K562 (cell line): Measurements from ENCODE around the gene DTX4. TPM values are rescaled to one million over a fixed set of nuclear protein-coding genes. Genes with fewer than 3 reads are reported as not detected.

Experiments used
- ATAC-seq: fragments of 200-7000 bp; cut with Tn5 transposase; 3 replicates; pipeline ENCODE4 v1.9.1; 2020; ENCODE audit warnings: moderate library complexity
- BruUV-seq: library from RNA; stranded (reverse); fragments of 400-500 nt; replicated peaks from 2 replicates; lab custom pipeline; 2021; lab: Mats Ljungman, UMichigan
- CTCF ChIA-PET: fragments of 300-600 bp; formaldehyde crosslinking; extraction: SDS; loops from one replicate; lab custom pipeline; 2021; ENCODE audit warnings: low intra/inter-chr PET ratio; lab: Yijun Ruan, JAX
- POLR2A ChIA-PET: fragments of 300-600, 350-650 bp; sonication (Branson Sonifier 250); formaldehyde crosslinking; extraction: SDS; loops from one replicate; lab custom pipeline; 2021; ENCODE audit warnings: antibody characterized with exemption, inconsistent platforms; lab: Yijun Ruan, JAX
- DNase-seq, 4 experiments: peaks; one replicate each; pipeline versions ENCODE4 v3.0.0 to v3.0.0-alpha.2; 2011 to 2018; ENCODE audit warnings: low spot score in 3 of 4, mixed read lengths in 3 of 4; ENCODE audit errors: extremely low read depth in 1 of 4
- FAIRE-seq: peaks from 2 replicates; lab custom pipeline; 2011; peaks lifted over from hg19 to GRCh38; lab: Jason Lieb, UNC
- H2AFZ ChIP-seq: 2 replicates; pipeline ENCODE4 v1.6.0; 2011; ENCODE audit warnings: low read depth, low read length, control low read depth, inconsistent platforms
- H3K27ac ChIP-seq: fragments of 200-600 bp; 3 replicates; pipeline ENCODE4 v1.8.0; 2011; ENCODE audit warnings: low read depth, mild to moderate bottlenecking, control low read depth, inconsistent platforms, low read length, moderate library complexity, mixed read lengths; ENCODE audit errors: extremely low read depth
- H3K27me3 ChIP-seq, 2 experiments: fragments of 300-600 bp in 1 of 2; 2 replicates in 1 of 2; 3 replicates in 1 of 2; pipeline versions ENCODE4 v1.6.0 to v1.8.0; 2011; ENCODE audit warnings: inconsistent platforms in 2 of 2, low read length in 2 of 2, mild to moderate bottlenecking in 1 of 2, mixed read lengths in 1 of 2, moderate library complexity in 1 of 2; ENCODE audit not compliant: control insufficient read depth in 2 of 2, insufficient read depth in 2 of 2
- H3K36me3 ChIP-seq: fragments of 300-600 bp; 3 replicates; pipeline ENCODE4 v1.8.0; 2011; ENCODE audit warnings: mild to moderate bottlenecking, low read length, inconsistent platforms; ENCODE audit not compliant: control insufficient read depth, insufficient read depth
- H3K4me1 ChIP-seq, 2 experiments: fragments of 200-600 bp in 1 of 2; replicated peaks in 1 of 2; 2 replicates in 1 of 2; 3 replicates in 1 of 2; pipeline versions ENCODE4 v1.5.1 to v1.8.0; 2011; ENCODE audit warnings: inconsistent platforms in 2 of 2, low read length in 2 of 2, mild to moderate bottlenecking in 1 of 2, mixed read lengths in 1 of 2, moderate library complexity in 1 of 2; ENCODE audit not compliant: control insufficient read depth in 2 of 2, insufficient read depth in 2 of 2
- H3K4me2 ChIP-seq: 2 replicates; pipeline ENCODE4 v1.6.1; 2011; ENCODE audit warnings: low read length, control low read depth, inconsistent platforms, mixed read lengths; ENCODE audit not compliant: insufficient read depth
- H3K4me3 ChIP-seq: fragments of 200-600 bp; sonication (generic), shearing (Covaris generic); 2 replicates; pipeline ENCODE4 v1.5.1; 2016; ENCODE audit warnings: control low read depth, inconsistent platforms
- H3K79me2 ChIP-seq: fragments of 200-600 bp; 3 replicates; pipeline ENCODE4 v1.8.0; 2011; ENCODE audit warnings: low read length, inconsistent platforms; ENCODE audit not compliant: control insufficient read depth, insufficient read depth
- H3K9ac ChIP-seq, 2 experiments: 2 replicates each; pipeline versions ENCODE4 v1.6.0 to v1.6.1; 2011; ENCODE audit warnings: low read depth in 2 of 2, low read length in 2 of 2, control low read depth in 1 of 2, inconsistent platforms in 1 of 2, mild to moderate bottlenecking in 1 of 2, mixed read lengths in 1 of 2; ENCODE audit not compliant: insufficient read depth in 1 of 2
- H3K9me1 ChIP-seq: one replicate; pipeline ENCODE4 v1.6.0; 2011; ENCODE audit warnings: inconsistent platforms, mild to moderate bottlenecking, low read length, moderate library complexity; ENCODE audit not compliant: control insufficient read depth, insufficient read depth
- H3K9me3 ChIP-seq: replicated peaks from 2 replicates; pipeline ENCODE4 v1.5.1; 2011; ENCODE audit warnings: low read depth, low read length, inconsistent platforms; ENCODE audit not compliant: control insufficient read depth, insufficient read depth
- H4K20me1 ChIP-seq: replicated peaks from 2 replicates; pipeline ENCODE4 v1.6.1; 2011; ENCODE audit warnings: low read length, inconsistent platforms, mixed read lengths; ENCODE audit not compliant: control insufficient read depth, insufficient read depth
- AFF1 ChIP-seq, 2 experiments: fragments of 450-650 bp; IDR thresholded peaks; 2 replicates each; pipeline ENCODE4 v1.6.1; 2018; ENCODE audit warnings: mild to moderate bottlenecking in 2 of 2, low read depth in 1 of 2; ENCODE audit not compliant: partially characterized antibody in 2 of 2
- JUN ChIP-seq, 2 experiments: sonication (generic) in 1 of 2; formaldehyde crosslinking in 1 of 2; IDR thresholded peaks; 2 replicates each; pipeline versions ENCODE4 v1.6.1 to v1.8.0; 2012 to 2022; ENCODE audit warnings: borderline replicate concordance in 2 of 2, mild to moderate bottlenecking in 2 of 2, improper control_type of control experiment in 1 of 2, low read depth in 1 of 2, low read length in 1 of 2, missing genetic modification reagents in 1 of 2
- REST ChIP-seq, 2 experiments: fragments of 450-650 bp; formaldehyde crosslinking in 1 of 2; IDR thresholded peaks; 2 replicates each; pipeline versions ENCODE4 v1.4.0 to v1.6.1; 2014 to 2020; ENCODE audit warnings: mild to moderate bottlenecking in 2 of 2, borderline replicate concordance in 1 of 2, low read depth in 1 of 2
- THRB ChIP-seq: fragments of 450-650 bp; formaldehyde crosslinking; conservative IDR thresholded peaks from 2 replicates; pipeline ENCODE4 v1.4.0; 2022; ENCODE audit warnings: mild to moderate bottlenecking, missing genetic modification characterization
- ZFP30 ChIP-seq: fragments of 250-450 bp; sonication (Bioruptor Pico); IDR thresholded peaks from 2 replicates; pipeline ENCODE4 v1.8.0; 2022; ENCODE audit warnings: moderate library complexity, mild to moderate bottlenecking, inconsistent platforms, borderline replicate concordance
- WGBS: fragments of 100-300 bp; shearing (Covaris generic); methylation state at CpG from one replicate; pipeline ENCODE4 v1.1.6; 2016; ENCODE audit warnings: low coverage, mixed read lengths; ENCODE audit not compliant: insufficient coverage; ENCODE audit errors: missing lambda C conversion rate; 5-methylcytosine and 5-hydroxymethylcytosine counted together
- in situ Hi-C: fragments of 300-500 bp; cut with MboI; formaldehyde crosslinking; loops from 4 replicates; pipeline ENCODE4 v1.15.0; 2018; ENCODE audit warnings: inconsistent platforms, mixed read lengths
- intact Hi-C: fragments of 100-400 bp; cut with micrococcal nuclease; formaldehyde crosslinking; loops from 2 replicates; pipeline ENCODE4 v1.14.2; 2022
- polyA plus RNA-seq, 8 experiments: library from polyadenylated mRNA; depleted of rRNA in 4 of 8; stranded (reverse) in 5 of 8; unstranded in 3 of 8; fragments of >200 nt; fragmentation: Nextera tagmentation in 2 of 8; fragmentation: Illumina TruSeq in 1 of 8; extraction: Ambion mirVana in 2 of 8; extraction: Trizol in 1 of 8; gene quantifications; 2 replicates each; pipeline versions ENCODE4 v1.2.1 to v1.2.3, GENCODE V29; 2011 to 2014; ENCODE audit warnings: inconsistent platforms in 1 of 8, missing spikeins in 1 of 8
- total RNA-seq, 7 experiments: library from RNA; depleted of rRNA in 6 of 7; stranded (reverse); fragments of >200 nt in 6 of 7; fragmentation: Illumina TruSeq in 2 of 7; extraction: Trizol in 2 of 7; gene quantifications; 2 replicates each; pipeline versions ENCODE4 v1.2.1 to v1.2.3, GENCODE V29; 2011 to 2021; ENCODE audit warnings: low replicate concordance in 1 of 7

Gene DTX4
- total and polyA plus RNA-seq, 9 of the 15 experiments (the other 6 are each of a cell fraction or from before 2014, with no cell fraction given), result 0.03 to 0.47 (median 0.04) TPM; not detected in 4

GRCh38 chr11:59145534-59145933, 26.4 kb upstream of the DTX4 start (continued):
- TF ChIP-seq THRB (no peak), JUN (IDR thresholded peaks at IDR 0.05; ENCODE audit: borderline replicate concordance, low read depth, low read length) (no peak), JUN (CRISPR knock-in tag; IDR thresholded peaks at IDR 0.05; ENCODE audit: borderline replicate concordance) (no peak), ZFP30 (CRISPR knock-in tag) (no peak)

- H3K27me3 ChIP-seq, result no peaks in the 10 kb centered on the region
- no peak overlapping the region for H2AFZ ChIP-seq
- no peak overlapping the region for H3K4me2 ChIP-seq
- DNase-seq, result no peak
- ChIA-PET POLR2A (no interaction called here), CTCF (no interaction called here)
- intact Hi-C loops, result no loop called here
- H3K9me1 ChIP-seq, result no peaks in the 10 kb centered on the region
- no peaks in the 10 kb centered on the region for H4K20me1 ChIP-seq
- no peaks in the 10 kb centered on the region for H3K9me3 ChIP-seq
- no peak overlapping the region for H3K27ac ChIP-seq
- WGBS, result 59% methylated on average over 1 of the region's 1 CpG
- no peak for FAIRE-seq
- H3K4me3 ChIP-seq, result no peak overlapping the region
- no peak overlapping the region for H3K9ac ChIP-seq
- no peak for ATAC-seq
- H3K4me1 ChIP-seq, result no peaks in the 10 kb centered on the region
- H3K79me2 ChIP-seq, result no peaks in the 10 kb centered on the region
- in situ Hi-C loops, result no loop called here
- BruUV-seq, result no TSS peak
- peaks cover 24% of the 10 kb centered on the region; the same call in 1 of the 3 replicates for H3K36me3 ChIP-seq
- no peak for TF ChIP-seq AFF1 (IDR thresholded peaks at IDR 0.05; ENCODE audit: low read depth in 1 of 2, partially characterized antibody in 2 of 2)
- no peak for TF ChIP-seq REST (IDR thresholded peaks at IDR 0.05; ENCODE audit: borderline replicate concordance)
- no peak for TF ChIP-seq REST (CRISPR knock-in tag; IDR thresholded peaks at IDR 0.05; ENCODE audit: low read depth)
These were observed 20.2 kb upstream of the DTX4 start for GRCh38 chr11:59151761-59152160.
